Activated CD8-positive, alpha-beta memory T cell treated with anti-CD3 and anti-CD28 coated beads, Interleukin-2, amount 50 U/mL, for 24 hours (primary cell): ENCODE data around the gene TMEM123.

Experiments used
- DNase-seq: peaks from one replicate; pipeline ENCODE4 v3.0.0-alpha.2; 2020; ENCODE audit errors: extremely low read depth

TMEM123 gene, protein sequence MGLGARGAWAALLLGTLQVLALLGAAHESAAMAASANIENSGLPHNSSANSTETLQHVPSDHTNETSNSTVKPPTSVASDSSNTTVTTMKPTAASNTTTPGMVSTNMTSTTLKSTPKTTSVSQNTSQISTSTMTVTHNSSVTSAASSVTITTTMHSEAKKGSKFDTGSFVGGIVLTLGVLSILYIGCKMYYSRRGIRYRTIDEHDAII

DNA sequence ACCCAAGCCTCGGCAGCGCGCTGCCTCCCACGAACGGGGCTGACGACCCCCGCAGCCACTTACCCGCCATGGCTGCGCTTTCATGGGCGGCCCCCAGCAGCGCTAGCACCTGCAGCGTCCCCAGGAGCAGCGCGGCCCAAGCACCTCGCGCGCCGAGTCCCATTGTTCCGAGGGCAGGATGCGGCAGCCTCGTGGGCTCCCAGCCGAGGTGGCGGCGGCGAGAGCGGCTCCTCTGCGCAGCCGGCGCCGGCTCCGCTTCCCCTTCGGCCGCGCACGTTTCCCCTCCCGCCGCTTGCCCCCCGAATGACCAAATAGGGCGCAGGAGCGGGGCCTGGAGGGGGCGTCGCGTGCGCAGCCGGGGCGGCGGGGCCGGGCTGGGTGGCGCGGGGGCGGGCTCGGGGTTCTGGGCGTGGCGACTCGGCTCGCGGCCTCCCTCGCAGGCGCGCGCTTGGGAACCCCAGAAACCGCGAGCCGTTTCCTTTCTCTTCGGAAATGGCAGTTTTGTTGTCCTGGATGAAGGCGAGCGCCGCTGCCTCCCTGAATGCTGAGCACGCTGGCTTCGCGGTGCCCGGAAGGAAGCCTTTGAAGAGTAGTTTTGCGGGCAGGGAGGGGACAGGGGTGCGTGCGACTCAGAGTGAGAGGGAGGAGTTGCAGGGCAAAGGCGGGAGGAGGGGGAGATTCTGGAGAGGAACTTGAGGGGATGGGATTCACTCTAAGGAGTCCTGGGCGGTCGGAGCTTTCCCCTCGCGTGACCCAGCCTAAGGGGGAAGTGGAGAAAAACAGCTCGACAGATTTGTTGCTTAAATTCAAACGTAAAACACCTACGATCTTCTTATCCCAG is at the start of gene TMEM123:
TMEM123 (minus strand) TSS at position 305 of the 841 bp plus-strand sequence; CDS start at position 163, 142 bp downstream.
- peak; percentile 63 for DNase-seq

DNA sequence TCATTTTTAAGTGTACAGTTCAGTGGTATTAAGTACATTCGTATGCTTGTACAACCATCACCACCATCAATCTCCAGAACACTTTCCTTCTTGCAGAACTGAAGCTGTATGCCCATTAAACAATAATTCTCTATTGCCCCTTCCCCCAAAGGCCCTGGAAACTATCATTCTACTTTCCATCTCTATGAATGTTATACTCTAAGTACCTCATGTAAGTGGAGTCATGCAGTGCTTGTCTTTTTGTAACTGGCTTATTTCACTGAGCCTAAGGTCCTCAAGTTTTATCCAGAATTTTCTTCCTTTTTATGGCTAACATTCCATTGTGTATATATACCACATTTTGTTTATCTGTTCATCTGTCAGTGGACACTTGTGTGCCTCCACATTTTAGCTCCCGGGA is 48.3 kb upstream of the TMEM123 start:
- DNase-seq: no peak

DNA sequence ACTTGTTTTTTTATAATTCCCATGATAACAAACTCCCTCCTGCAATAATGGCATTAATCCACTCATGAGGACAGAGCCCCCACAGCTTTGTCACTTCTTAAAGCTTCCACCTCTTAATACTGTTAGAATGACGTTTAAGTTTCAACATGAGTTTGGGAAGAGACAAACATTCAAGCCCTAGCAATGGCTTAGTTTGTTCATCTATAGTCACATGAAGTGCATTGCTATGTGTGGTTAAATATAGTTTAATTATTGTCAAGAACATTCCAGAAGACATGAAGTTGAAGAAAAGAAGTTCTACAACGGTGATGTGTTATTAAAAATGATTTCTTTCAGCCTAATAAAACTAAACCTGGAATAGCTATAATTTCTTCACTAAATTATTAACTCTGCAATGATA is 47.4 kb upstream of the TMEM123 start:
- no peak for DNase-seq

DNA sequence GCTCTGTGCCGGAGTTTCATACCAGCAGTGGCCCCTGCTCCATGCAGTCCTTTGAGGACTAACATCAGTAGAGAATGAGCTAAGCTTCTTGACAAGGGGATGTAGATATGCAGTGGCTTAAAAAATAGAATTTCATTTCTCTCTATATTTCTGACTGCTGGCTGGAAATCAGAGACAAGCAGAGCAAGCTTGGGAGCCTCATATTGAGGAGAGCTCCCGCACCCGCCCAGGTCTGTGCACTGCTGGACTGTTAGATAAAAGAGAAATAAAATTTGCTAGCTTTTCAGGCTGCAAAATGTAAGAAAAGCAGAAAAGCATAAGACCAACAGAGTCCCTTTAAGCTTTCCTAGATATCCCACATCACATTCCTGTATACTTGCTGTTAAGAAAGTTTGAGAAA is 46.6 kb upstream of the TMEM123 start:
- no peak for DNase-seq

DNA sequence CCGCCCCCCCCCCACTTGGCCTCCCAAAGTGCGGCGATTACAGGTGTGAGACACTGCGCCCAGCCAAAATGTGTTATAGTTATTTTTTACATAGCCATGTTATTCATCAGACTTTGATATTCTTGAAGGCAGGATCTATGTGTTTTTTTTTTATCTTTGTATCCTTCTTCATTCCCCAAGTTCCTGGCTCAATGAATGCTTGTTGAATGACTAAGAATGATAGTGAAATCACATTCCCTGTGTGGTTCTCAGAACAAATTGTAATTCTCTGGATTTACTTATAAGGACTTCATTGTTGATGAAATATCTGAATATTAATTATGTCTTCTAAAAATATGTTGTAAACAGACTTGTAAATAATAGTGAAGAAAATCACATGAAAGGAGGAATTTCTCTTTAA is 44.5 kb upstream of the TMEM123 start:
- no peak for DNase-seq

DNA sequence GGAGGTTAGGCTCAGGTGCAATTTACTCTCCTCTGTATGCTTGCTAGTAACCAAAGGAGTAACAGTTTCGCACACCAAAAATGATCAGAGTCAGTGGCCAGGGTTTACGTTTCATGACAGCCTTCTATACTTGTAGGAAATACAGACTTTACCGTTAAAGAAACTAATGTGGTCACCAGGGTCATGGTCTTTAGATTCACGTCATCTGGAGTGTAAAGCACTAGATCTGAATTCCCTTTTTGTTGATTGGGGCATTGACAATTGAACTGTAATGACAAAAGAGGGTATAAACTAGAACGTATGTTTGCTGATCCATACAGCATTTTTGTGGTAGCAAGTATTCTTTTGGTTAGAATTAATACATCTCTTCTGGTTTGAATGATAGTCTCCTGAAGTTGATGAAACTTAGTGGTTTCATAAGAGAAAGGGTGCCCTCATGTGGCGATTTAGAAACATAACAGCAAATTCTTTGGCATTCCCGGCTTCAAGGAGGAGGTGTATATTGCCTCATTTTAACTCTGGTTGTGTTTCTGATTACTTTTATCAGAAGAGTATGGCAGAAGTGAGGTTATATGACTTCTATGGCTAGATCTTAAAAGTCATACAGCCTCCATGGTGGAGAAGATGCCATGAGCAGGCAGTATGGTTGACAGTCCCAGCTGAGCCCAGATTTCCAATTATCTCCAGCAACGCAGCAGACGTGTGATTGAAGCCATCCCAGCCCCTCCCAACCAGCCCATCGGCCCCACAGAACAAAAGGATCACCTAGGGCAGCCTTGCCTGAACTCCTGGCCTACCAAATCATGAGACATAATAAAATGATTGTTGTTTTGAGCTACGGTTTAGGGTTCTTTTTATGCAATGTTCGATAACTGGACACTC is 42.8 kb upstream of the TMEM123 start:
- peak; percentile 6 for DNase-seq

DNA sequence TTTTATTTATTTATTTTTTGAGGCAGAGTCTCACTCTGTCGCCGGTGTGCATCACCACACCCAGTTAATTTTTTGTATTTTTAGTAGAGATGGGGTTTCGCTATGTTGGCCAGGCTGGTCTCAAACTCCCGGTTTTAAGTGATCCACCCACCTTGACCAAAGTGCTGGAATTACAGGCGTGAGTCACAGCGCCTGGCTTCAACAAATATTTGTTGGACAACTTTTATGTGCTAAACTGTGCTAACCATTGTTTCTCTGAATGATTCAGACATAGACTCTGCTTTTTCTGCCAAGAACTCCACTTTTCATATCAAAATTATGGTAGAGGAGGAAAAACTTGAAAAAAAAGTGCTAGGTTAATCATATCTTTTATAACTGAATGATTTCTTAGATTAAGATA is 41.7 kb upstream of the TMEM123 start:
- DNase-seq: no peak

DNA sequence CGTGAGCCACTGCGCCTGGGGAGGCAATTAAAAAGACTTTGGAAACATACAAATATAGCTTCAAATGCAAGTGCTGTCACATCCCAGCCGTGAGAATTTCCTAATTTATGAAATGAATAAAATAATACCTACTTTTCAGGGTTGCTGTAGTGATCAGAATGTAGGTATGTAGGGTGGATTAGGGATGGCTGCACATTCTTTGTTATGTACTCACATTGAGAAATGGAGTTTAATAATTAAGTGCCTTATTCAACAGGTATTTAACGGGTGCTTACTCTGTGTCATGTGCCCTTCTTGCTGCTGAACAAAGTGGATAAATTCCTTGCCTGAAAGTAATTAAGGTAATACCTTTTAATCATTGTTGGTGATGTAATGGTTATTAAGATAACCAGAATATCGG is 41.0 kb upstream of the TMEM123 start:
- no peak for DNase-seq

DNA sequence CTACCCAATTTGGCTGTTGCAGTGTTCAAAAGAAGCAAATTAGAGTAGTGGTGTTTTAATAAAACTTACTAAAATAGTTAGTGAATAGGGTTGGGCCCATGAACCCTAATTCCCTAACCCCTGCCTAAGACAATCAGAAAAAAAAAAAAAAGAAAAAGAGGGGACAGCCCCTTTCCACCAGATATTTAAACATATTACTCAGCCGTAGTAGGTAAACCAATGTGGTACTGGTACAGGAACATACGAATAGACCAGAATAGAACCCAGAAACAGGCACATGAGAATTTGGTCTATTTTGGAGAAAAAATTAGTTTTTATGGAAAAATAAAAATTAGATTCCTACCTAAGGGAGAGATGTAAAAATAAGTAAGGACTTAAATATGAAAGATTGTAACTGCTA is 39.4 kb upstream of the TMEM123 start:
- no peak for DNase-seq

DNA sequence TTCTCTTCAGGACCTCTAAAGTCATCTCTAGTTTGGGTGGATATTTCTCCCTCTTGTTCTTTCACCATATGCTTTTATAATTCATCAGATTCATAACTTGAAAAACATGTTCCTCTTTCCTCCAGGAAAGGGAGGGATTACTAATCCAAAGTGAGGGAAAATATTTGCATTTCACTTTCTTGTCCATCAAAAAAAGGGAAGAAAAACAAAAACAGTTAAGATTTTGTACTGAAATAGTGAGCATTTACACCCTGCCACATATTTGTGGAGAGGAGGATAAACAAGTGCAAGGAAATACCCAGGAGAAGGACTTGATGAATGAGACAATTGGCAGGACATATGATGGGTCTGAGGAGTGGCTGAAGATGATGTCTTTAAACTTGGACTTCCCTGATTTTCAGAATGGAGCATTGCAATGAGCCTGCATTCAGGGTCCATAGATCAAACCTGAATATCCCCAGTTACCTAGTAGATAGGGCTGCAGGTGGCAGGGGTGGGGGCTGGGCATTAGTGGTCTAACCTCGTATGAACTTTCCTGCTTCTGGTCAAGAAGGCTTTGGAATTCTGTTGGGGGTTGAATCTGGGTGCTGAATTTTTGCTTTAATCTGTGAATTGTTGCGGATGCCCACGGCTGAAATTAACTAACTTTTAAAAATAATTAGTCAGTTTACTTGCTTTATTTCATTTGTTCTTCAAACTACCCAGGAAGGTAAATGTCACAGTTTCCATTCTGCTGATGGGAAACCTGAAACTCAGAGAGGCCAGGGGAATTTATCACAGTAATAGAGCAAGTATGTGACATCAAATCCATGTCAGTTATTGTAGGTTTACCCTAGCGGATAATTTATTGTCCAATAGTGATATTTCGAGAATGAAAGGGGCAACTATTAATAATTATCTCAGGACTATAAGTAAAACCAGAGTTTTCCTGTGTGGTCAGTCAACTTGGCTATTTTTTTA is 36.9 kb upstream of the TMEM123 start:
- no peak for DNase-seq

DNA sequence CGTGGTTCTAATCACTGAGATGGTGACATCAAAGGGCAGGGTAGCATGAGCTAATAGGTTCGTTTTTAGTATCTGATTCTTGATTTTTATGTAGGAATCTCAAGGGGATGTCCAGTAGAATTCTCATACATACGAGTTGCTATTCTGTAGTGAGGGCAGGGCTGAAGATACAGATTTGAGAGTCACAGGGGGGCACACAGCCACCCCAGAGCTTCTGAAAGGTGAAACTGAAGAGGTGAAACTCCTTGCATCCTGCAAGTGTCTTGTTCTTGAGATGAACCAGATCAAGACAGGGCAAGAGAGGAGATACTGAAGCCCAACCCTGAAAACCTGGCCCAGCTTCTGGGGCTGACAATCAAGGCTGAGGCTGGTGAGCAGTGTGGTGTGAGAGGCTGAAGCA is 35.6 kb upstream of the TMEM123 start:
- no peak for DNase-seq

DNA sequence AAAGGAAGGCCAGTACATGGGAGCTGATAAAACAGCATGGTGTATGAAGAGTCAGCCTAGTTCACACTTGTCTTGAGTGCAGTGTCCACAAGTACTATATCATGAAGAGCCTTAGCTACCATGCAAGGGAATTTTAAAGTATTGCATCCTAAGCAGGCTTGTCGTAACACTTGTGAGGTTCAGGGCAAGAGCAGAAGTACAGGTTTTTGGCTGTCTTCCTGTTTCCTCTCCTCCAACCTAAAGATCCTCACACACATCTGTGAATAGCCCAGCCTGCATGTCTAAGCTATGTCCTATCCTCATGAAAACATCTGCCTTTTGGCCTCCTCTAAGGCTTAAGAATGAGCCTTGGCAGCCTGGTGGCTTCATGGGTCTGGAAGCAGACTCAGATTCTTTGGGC is 34.6 kb upstream of the TMEM123 start:
- no peak for DNase-seq

DNA sequence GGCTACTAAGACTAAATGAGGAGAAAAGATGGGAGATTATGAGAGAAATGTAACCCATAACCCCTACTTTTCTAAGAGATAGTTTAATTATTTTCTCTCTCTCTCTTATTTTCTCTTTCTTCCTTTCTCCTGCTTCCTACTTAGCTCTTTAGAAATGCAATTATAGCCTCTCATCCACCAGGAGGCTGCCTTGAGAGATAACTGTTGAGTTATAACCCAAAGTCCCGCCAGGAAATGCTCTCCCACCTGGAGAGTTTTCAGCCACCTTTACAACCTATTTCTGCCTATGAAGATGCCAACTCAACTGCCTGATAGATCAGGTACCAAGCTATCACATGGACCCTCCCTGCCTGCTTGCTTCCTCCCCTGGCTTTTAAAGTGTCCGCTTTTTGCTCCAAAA is 34.0 kb upstream of the TMEM123 start:
- no peak for DNase-seq

DNA sequence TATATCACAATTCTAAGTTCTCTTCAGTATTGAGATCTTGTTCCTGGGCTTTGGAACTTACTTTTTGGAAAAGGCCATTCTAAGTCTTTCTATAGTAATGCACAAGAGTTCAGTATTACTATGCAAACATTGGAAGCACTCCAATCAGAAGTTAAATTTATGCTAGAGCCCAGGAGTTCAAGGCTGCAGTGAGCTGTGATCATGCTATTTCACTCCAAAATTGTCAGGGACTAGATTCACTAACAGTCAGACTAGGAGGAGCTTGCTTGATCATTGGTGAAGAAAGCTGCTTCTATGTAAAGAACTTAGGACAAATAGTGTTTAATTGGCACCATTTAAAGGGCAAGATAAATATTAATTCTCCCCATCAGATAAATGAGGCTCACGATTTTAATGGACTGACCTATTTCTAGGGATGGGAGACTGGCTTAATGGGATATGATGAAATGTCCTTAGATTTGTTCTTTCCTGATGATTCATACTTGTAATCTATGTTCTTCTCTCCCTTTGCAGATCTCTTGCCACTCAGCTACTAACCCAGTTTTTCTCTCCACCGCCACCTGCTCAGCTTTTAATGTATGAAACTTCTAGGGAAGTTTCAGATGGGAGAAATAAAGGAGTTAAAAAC is 32.6 kb upstream of the TMEM123 start:
- no peak for DNase-seq

DNA sequence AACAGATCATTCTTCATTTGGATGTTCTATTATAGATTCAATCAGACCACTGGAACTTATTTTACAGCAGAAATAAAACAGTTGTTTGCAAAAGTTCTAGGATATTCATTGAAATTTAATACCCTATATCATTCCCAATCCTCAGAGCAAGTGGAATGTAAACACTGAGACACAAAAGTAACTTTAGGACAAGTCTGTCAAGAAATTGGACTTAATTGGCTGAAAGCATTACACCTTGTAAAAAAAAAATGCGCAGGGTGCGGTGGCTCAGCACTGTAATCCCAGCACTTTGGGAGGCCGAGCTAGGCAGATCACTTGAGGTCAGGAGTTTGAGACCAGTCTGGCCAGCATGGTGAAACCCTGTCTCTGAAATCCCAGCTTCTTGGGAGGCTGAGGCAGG is 29.9 kb upstream of the TMEM123 start:
- DNase-seq: no peak

DNA sequence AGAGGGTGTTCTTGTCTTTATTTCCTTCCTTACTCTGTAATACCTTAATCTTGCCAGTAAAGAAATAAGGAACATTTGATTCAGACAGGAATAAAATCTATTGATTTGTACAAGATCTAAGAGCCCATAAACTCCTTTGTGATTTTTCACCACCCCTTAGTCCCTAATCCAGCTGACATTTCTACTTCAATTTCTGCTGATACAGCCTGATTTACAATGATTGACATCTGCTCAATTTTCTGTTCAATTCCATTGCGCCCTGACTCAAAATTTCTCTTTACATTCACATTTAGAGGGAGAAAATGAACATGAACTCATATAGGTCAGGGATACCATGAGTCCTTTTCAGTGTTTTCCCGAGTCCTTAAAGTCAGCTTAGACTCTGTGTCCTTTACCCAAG is 27.2 kb upstream of the TMEM123 start:
- no peak for DNase-seq

DNA sequence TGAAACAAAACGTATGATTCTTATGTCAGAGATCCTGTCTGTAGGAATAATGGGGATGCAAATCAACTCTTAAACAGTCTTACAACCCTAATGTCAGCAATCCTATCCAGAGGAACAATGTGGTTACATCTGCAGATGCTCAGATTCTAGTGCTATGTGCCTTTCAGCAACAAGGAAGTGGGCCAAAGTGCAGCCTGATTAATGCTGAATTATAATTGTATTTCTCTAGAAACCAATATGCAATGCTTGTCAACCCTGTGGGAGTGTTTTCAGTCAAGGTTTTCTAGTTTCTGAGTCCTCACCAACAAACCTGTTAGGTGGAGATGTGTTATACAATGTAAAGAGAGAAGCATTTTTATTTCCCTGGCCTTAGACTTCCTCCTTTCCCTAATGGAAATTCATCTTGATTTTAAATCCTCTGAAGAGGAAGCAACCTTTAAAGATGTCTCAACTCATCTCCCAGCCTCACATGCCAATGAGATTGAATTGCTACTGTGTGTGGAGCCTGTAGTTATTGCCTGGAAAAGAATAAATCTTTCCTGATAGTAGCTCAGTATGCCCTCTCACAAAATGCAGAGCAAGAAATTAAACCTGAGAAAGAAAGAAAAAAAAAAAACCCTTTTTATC is 26.2 kb upstream of the TMEM123 start:
- no peak for DNase-seq

DNA sequence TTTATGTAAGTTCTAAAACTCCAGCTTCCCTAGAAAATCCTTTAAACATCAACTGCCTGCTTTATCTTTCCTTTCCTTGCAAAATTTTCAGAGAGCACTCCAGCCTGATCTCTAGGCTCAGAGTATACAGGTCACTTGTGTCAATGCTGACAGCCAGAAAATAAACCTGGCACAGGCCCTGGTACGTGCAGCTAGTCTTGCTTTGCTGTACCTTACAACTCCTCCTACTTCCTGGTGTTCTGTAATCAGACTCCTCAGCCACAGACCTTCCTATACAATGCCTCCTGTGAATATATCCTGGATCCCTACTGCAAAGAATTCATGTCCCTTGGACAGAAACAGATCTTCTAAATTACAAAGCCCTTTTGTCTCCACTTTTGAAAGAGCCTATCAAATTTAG is 24.2 kb upstream of the TMEM123 start:
- DNase-seq: no peak

DNA sequence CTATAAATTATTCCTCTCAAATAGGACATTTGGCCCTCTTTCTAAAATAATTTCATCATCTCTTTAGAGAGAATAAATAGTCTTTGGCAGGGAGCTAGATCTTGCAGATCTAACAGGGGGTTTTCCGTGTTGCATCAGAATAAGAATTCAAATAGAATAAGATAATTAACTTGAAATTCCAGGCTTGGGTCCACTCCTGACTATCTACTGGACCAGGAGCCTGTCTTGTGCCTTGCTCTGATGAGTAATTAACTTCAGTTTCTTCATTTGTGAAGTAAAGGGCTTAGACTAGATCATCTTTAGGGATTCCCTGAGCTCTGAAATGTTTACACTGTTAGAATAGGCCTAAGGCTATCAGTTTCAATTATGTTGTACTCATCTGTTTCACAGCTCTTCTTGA is 23.5 kb upstream of the TMEM123 start:
- DNase-seq: no peak

DNA sequence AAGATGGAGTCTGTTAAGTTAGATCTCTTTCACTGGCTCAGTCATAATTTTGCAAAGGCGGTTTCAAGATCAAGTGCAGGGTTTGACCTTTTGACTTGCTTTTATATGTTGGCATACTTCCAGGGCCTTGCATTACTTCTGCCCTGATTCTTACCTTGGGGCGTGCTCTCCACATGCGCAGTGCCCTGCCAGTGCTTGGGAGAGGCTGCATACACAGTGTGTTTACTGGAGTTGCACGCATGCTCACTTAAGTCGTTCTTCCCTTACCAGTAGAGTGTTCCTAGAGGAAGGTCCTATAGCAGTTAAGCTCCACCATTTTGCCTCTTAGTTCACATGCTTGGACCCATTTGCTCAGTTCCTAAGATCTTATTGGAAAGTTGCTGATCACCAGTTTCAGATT is 21.0 kb upstream of the TMEM123 start:
- no peak for DNase-seq
